ENCODE data around the gene COL18A1.

The COL18A1 gene

GRCh38 chr21:45428534-45428933 lies 23.6 kb downstream of the COL18A1 start:
- POLR2A ChIA-PET, result no interaction called here
- CTCF ChIA-PET, result no interaction called here

GRCh38 chr21:45429221-45430175 lies 24.5 kb downstream of the COL18A1 start:
- TF ChIP-seq CTCF (IDR thresholded peaks at IDR 0.05; ENCODE audit: control extremely low read depth, extremely low read depth, low read depth, missing control alignments), result no peak
- POLR2A ChIA-PET, result no interaction called here
- CTCF ChIA-PET, result no interaction called here
- DNase-seq (ENCODE audit: extremely low spot score), result no peak

More at GRCh38 chr21:45428534-45428933, 23.6 kb downstream of the COL18A1 start:
- no peak for DNase-seq (ENCODE audit: extremely low spot score)
- TF ChIP-seq CTCF (IDR thresholded peaks at IDR 0.05; ENCODE audit: control extremely low read depth, extremely low read depth, low read depth, missing control alignments), result no peak

DNA sequence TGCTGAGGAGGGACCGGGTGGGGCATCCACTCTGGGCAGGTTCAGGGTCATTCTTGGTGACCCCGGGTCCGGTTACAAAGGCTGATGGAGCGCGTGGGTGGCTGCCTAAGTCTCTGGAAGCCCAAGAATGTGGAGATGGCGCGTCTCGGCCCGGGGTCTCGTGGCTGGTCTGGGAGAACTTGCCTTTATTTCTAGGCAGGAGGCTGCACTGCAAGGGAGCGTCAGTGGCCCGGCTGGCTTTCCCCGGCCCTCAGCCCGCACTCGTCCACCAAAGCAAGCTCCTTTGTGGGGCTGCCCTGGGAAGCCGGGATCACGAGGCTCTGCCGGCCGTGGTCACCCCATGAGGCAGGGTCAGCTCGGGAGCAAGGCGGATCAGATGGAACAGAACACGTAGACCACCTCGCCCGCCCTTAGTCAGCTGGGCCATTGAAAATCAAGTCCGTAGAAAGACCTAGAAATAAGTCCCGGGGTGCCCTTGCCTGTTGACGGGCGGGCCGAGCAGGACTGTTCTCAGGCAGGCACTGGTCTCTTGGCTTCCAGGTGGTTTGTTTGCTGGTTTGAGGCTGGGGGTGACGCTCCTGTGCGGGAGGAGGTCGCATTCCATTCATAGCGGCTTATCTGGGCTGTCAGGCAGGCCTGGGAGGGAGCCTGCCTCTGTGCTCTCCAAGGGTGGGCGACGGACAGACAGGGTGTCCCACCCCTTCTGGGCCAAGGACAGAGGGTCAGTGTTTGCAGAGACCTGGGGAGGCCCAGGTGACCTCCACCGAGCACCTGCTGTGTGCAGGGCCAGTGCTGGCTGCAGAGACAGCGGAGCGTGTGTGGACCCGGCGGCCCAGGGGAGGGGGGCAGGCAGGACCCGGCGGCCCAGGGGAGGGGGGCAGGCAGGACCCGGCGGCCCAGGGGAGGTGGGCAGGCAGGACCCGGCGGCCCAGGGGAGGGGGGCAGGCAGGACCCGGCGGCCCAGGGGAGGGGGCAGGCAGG lies 25.8 kb downstream of the COL18A1 start:
- ChIA-PET CTCF (no interaction called here), POLR2A (no interaction called here)
- no peak for TF ChIP-seq CTCF (IDR thresholded peaks at IDR 0.05; ENCODE audit: control extremely low read depth, extremely low read depth, low read depth, missing control alignments)
- no peak for DNase-seq (ENCODE audit: extremely low spot score)

DNA sequence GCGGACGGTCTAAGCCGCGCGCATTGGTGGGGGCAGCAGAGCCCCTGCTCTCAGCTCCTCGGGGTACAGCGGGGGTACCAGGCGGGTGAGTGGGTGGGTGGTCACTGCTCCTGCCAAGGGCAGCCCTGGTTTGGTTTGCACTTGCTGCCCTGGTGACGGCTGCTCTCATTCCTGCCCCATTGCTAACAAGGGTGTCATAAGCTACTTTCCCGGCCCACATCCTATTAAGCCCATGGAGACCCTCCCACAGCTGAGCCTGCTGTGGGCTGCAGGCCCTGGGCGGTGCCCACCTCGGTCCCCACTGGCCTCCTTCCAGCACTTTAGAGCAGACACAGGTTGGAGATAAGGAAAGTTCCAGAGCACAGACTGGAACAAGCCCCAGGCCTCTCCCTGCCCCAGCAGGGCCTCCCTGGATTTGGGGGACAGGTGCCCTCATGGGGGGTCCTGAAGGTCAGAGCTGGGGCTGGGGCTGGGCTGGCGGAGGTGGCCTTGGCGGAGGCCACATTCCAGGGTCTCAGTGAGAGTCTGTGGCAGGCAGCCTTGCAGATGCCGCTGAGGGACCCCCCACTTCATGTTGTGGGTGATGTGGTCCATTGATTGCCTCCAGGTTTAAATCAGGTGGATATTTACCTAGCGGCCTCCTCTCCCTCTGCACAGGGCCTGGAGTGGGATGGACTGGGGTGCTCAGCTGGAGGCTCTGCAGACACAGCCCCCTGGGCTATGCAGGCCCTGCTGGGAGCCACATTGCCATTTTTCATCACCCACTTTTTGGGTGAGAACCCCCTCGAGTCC lies 27.0 kb downstream of the COL18A1 start:
- no peak for TF ChIP-seq CTCF (IDR thresholded peaks at IDR 0.05; ENCODE audit: control extremely low read depth, extremely low read depth, low read depth, missing control alignments)
- no peak for DNase-seq (ENCODE audit: extremely low spot score)
- ChIA-PET POLR2A (no interaction called here), CTCF (no interaction called here)

DNA sequence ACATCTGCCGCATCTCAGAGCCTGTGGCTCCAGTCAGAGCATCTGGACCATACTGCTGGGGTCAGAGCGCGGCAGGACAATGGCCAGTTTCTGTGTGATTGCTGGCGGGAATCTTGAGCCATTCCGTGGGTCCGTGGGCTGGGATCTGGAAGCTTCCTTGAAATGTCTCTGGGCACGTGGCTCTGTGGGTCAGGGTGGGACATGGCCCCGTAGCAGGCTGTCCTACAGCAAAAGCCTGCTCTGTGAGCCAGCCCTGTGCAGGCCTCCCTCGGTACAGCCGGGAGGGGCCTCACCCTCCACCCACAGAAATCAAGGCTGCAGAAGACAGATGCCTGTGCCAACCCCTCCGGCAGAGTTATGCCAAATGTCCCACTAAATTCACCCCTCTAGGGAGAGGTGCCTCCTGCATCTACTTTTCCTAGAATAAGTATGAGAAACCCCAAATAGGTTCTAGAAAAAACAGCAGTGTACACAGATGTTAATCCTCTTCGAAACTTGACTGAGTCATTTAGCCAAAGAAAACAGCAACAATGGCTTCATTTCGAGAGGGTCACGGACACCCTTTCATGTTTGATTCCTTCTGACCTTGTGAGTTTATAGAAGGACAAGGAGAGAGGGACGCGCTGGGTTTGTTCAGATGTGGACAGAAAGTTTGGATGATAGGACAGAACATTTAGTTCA lies 27.8 kb downstream of the COL18A1 start:
- POLR2A ChIA-PET, result no interaction called here
- CTCF ChIA-PET, result interaction anchor here (1.2 to 1.7 kb wide), 2 partner anchors 293 to 295 kb away, joined by 3 to 9 read pairs; no protein-coding TSS in a partner anchor
- no peak for TF ChIP-seq CTCF (IDR thresholded peaks at IDR 0.05; ENCODE audit: control extremely low read depth, extremely low read depth, low read depth, missing control alignments)
- DNase-seq (ENCODE audit: extremely low spot score), result no peak

Measured in GM10248 (cell line).